Measurements from ENCODE around the gene FJX1. TPM values are rescaled to one million over a fixed set of nuclear protein-coding genes. Genes with fewer than 3 reads are reported as not detected.
A peak's percentile ranks its signal among the peaks of the same experiment; 100 is the strongest.

Gene FJX1
- total and polyA plus RNA-seq, 10 donors: 3.0 to 40.6 (median 9.2) TPM

- WGBS, 5 donors: 1 to 6% (median 2%) methylated on average over 30 to 33 of the region's 33 CpGs
- peak overlapping the region; percentile 32 to 80 (median 62) for H3K4me3 ChIP-seq
- H3K27ac ChIP-seq: peak overlapping the region in 3 of 8 donors; percentile 76 to 82 (median 81)
- H3K36me3 ChIP-seq: no peaks in the 10 kb centered on the region
- no peak for DNase-seq
- no peak for TF ChIP-seq POLR2AphosphoS5 (IDR thresholded peaks at IDR 0.05)
- TF ChIP-seq CTCF (IDR thresholded peaks at IDR 0.05 in 8 of 11, conservative IDR thresholded peaks at IDR 0.05 in 3 of 11): no peak
- TF ChIP-seq POLR2A (IDR thresholded peaks at IDR 0.05): no peak
- peaks cover 14 to 75% (median 44%) of the 10 kb centered on the region in 6 donors for H3K4me1 ChIP-seq
- peaks cover 0 to 83% (median 44%) of the 10 kb centered on the region in 7 donors for H3K27me3 ChIP-seq (replicated peaks in 1 of 7)
- intact Hi-C loops (cut with DNase I; ENCODE audit: low total_unique reads): loop anchor here (10.0 kb wide), 2 partner anchors 205 to 505 kb away; no protein-coding TSS in a partner anchor
- H3K9me3 ChIP-seq: no peaks in the 10 kb centered on the region
Observed at GRCh38 chr11:35619855-35620640, 1.8 kb downstream of the FJX1 start.

- no peak overlapping the region for H3K27ac ChIP-seq
- H3K36me3 ChIP-seq: no peaks in the 10 kb centered on the region
- intact Hi-C loops (cut with DNase I; ENCODE audit: low total_unique reads): no loop called here
- no peak for DNase-seq
- peak overlapping the region in 1 of 8 donors; percentile 62 for H3K4me3 ChIP-seq
- H3K9me3 ChIP-seq: no peaks in the 10 kb centered on the region
- peaks cover 14 to 75% (median 44%) of the 10 kb centered on the region in 6 donors for H3K4me1 ChIP-seq
- TF ChIP-seq POLR2AphosphoS5 (IDR thresholded peaks at IDR 0.05) (no peak), CTCF (IDR thresholded peaks at IDR 0.05 in 8 of 11, conservative IDR thresholded peaks at IDR 0.05 in 3 of 11) (no peak), POLR2A (IDR thresholded peaks at IDR 0.05) (no peak)
- 69 to 82% (median 73%) methylated on average over 2 of the region's 2 CpGs for WGBS, 5 donors
- H3K27me3 ChIP-seq (replicated peaks in 1 of 7): peaks cover 0 to 83% (median 44%) of the 10 kb centered on the region in 7 donors
Observed at GRCh38 chr11:35620795-35621194, 2.5 kb downstream of the FJX1 start.

GRCh38 chr11:35621620-35622019 is 3.4 kb downstream of the FJX1 start:
- TF ChIP-seq POLR2AphosphoS5 (IDR thresholded peaks at IDR 0.05): no peak
- no peak for TF ChIP-seq CTCF (IDR thresholded peaks at IDR 0.05 in 8 of 11, conservative IDR thresholded peaks at IDR 0.05 in 3 of 11)
- TF ChIP-seq POLR2A (IDR thresholded peaks at IDR 0.05): no peak
- Histone ChIP-seq H3K27ac (no peak overlapping the region), H3K9me3 (no peaks in the 10 kb centered on the region), H3K36me3 (no peaks in the 10 kb centered on the region), H3K4me3 (no peak overlapping the region), H3K4me1 (peaks cover 14 to 67% (median 44%) of the 10 kb centered on the region in 6 donors), H3K27me3 (replicated peaks in 1 of 7) (peaks cover 0 to 88% (median 44%) of the 10 kb centered on the region in 7 donors)
- intact Hi-C loops (cut with DNase I; ENCODE audit: low total_unique reads): no loop called here
- WGBS, 5 donors: 57 to 72% (median 59%) methylated on average over 2 of the region's 2 CpGs
- DNase-seq: no peak

- no peak for DNase-seq
- Histone ChIP-seq H3K27ac (no peak overlapping the region), H3K36me3 (no peaks in the 10 kb centered on the region), H3K9me3 (no peaks in the 10 kb centered on the region), H3K27me3 (replicated peaks in 1 of 7) (peaks cover 0 to 91% (median 44%) of the 10 kb centered on the region in 7 donors), H3K4me3 (no peak overlapping the region), H3K4me1 (peaks cover 14 to 65% (median 44%) of the 10 kb centered on the region in 6 donors)
- TF ChIP-seq POLR2A (IDR thresholded peaks at IDR 0.05): no peak
- TF ChIP-seq CTCF (IDR thresholded peaks at IDR 0.05 in 8 of 11, conservative IDR thresholded peaks at IDR 0.05 in 3 of 11): no peak
- TF ChIP-seq POLR2AphosphoS5 (IDR thresholded peaks at IDR 0.05): no peak
- intact Hi-C loops (cut with DNase I; ENCODE audit: low total_unique reads): no loop called here
- WGBS, 5 donors: 68 to 85% (median 74%) methylated on average over 3 of the region's 3 CpGs
Observed at GRCh38 chr11:35622070-35622469, 3.8 kb downstream of the FJX1 start.

Data from spleen (tissue), 11 donors.